Testis (tissue), 3 donors: ENCODE measurements around the gene PAPPA2. TPM values are rescaled to one million over a fixed set of nuclear protein-coding genes. Genes with fewer than 3 reads are reported as not detected.

ENCODE experiments used
- DNase-seq: peaks from one replicate; pipeline ENCODE4 v3.0.0-alpha.2; 2019
- H3K27ac ChIP-seq, 2 donors: fragments of 200-600 bp; sonication (generic); one replicate each; pipeline ENCODE4 v1.5.1; 2019
- H3K27me3 ChIP-seq: fragments of 200-600 bp; sonication (generic); one replicate; pipeline ENCODE4 v1.5.1; 2019
- H3K36me3 ChIP-seq: fragments of 200-600 bp; sonication (generic); one replicate; pipeline ENCODE4 v1.5.1; 2017; ENCODE audit warnings: low read depth; ENCODE audit errors: missing control alignments
- H3K4me1 ChIP-seq: fragments of 200-600 bp; sonication (generic); one replicate; pipeline ENCODE4 v1.5.1; 2019
- H3K4me3 ChIP-seq, 2 donors: fragments of 200-600 bp; sonication (generic); one replicate each; pipeline ENCODE4 v1.5.1; 2017 to 2019
- H3K9me3 ChIP-seq: fragments of 200-600 bp; sonication (generic); one replicate; pipeline ENCODE4 v1.5.1; 2017
- CTCF ChIP-seq, 3 experiments: fragments of 450-650 bp in 2 of 3; fragments of 200-600 bp in 1 of 3; sonication (generic) in 1 of 3; IDR thresholded peaks; one replicate each; pipeline ENCODE4 v1.5.1; 2016 to 2019; ENCODE audit warnings: antibody characterized with exemption in 3 of 3, mild to moderate bottlenecking in 2 of 3, moderate library complexity in 1 of 3
- POLR2A ChIP-seq: fragments of 450-650 bp; IDR thresholded peaks from one replicate; pipeline ENCODE4 v1.6.1; 2017; ENCODE audit warnings: antibody characterized with exemption, mild to moderate bottlenecking, moderate library complexity
- WGBS, 2 donors: methylation state at CpG; one replicate each; pipeline ENCODE4 v1.1.5; 2018; 5-methylcytosine and 5-hydroxymethylcytosine counted together
- intact Hi-C: fragments of 100-400 bp; cut with DNase I; formaldehyde crosslinking; loops from one replicate; pipeline ENCODE4 v1.15.1; 2023; ENCODE audit warnings: low total_unique reads
- polyA plus RNA-seq: library from polyadenylated mRNA; stranded (reverse); fragments of 350-450 nt; fragmentation: Illumina TruSeq; extraction: RNeasy Lipid Tissue Mini Kit (QIAGEN cat#74804); gene quantifications from one replicate; pipeline ENCODE4 v1.2.3, GENCODE V29; 2014; ENCODE audit warnings: low read depth, low replicate concordance; ENCODE audit not compliant: insufficient read depth
- total RNA-seq, 2 donors: library from RNA; depleted of rRNA; stranded (reverse); fragments of >200 nt; gene quantifications; one replicate each; pipeline ENCODE4 v1.2.3, GENCODE V29; 2016

Gene PAPPA2
- total and polyA plus RNA-seq, 3 donors from 2014 or later = 0.80 to 2.2 (median 2.2) TPM

DNA sequence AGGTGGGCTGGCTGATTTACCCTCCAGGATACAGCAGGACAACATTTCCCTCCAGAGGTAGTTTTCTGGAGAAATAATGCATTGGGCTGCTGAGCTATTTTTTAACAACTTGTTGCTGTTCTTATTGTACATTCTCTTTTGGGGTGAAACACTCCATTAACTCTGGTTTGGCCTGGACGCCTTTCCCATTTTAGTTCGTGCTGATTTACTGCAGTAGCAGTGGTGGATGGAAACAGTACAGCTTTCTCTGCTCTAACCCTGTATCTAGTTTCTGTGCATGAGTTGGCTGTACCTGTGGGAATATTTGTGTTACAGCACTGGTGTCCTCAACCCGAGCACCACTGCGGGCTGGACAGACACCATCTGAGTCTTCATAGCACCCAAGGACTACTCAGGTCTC is 376.2 kb downstream of the PAPPA2 start:
- H3K4me1 ChIP-seq = no peaks in the 10 kb centered on the region
- no peaks in the 10 kb centered on the region for H3K9me3 ChIP-seq
- 91 to 94% methylated on average over 4 of the region's 4 CpGs for WGBS, 2 donors
- TF ChIP-seq POLR2A (no peak), CTCF (IDR thresholded peaks at IDR 0.05) (no peak)
- DNase-seq = no peak
- intact Hi-C loops = no loop called here
- H3K4me3 ChIP-seq = no peak overlapping the region
- no peaks in the 10 kb centered on the region for H3K36me3 ChIP-seq
- H3K27me3 ChIP-seq = no peaks in the 10 kb centered on the region
- no peak overlapping the region for H3K27ac ChIP-seq

- no peak for DNase-seq
- Histone ChIP-seq H3K27me3 (no peaks in the 10 kb centered on the region), H3K4me1 (no peaks in the 10 kb centered on the region), H3K36me3 (no peaks in the 10 kb centered on the region), H3K27ac (no peak overlapping the region), H3K4me3 (no peak overlapping the region), H3K9me3 (no peaks in the 10 kb centered on the region)
- WGBS, 2 donors = 39 to 66% methylated on average over 2 of the region's 2 CpGs
- TF ChIP-seq POLR2A (no peak), CTCF (IDR thresholded peaks at IDR 0.05) (no peak)
- intact Hi-C loops = loop anchor here (10.0 kb wide), 1 partner anchor 266 kb away; no protein-coding TSS in a partner anchor
These were observed 378.3 kb downstream of the PAPPA2 start for GRCh38 chr1:176841238-176841637.

- H3K4me1 ChIP-seq = no peaks in the 10 kb centered on the region
- DNase-seq = peak; percentile 28
- H3K36me3 ChIP-seq = no peaks in the 10 kb centered on the region
- H3K27ac ChIP-seq = no peak overlapping the region
- intact Hi-C loops = loop anchor here (10.0 kb wide), 1 partner anchor 269 kb away; no protein-coding TSS in a partner anchor
- no peak overlapping the region for H3K4me3 ChIP-seq
- WGBS, 2 donors = 43 to 50% methylated on average over 4 of the region's 4 CpGs
- TF ChIP-seq POLR2A (no peak), CTCF (IDR thresholded peaks at IDR 0.05) (peak; percentile 46 to 81 (median 58))
- H3K27me3 ChIP-seq = no peaks in the 10 kb centered on the region
- no peaks in the 10 kb centered on the region for H3K9me3 ChIP-seq
These were observed 380.6 kb downstream of the PAPPA2 start for GRCh38 chr1:176843352-176844297.

GRCh38 chr1:176847052-176847451 is 384.1 kb downstream of the PAPPA2 start:
- no peaks in the 10 kb centered on the region for H3K36me3 ChIP-seq
- H3K4me1 ChIP-seq = no peaks in the 10 kb centered on the region
- H3K9me3 ChIP-seq = no peaks in the 10 kb centered on the region
- H3K27ac ChIP-seq = no peak overlapping the region
- no peak for TF ChIP-seq POLR2A
- H3K4me3 ChIP-seq = no peak overlapping the region
- WGBS, 2 donors = 80 to 88% methylated on average over 1 of the region's 1 CpG
- DNase-seq = no peak
- intact Hi-C loops = loop anchor here (10.0 kb wide), 1 partner anchor 272 kb away; no protein-coding TSS in a partner anchor
- no peaks in the 10 kb centered on the region for H3K27me3 ChIP-seq

DNA sequence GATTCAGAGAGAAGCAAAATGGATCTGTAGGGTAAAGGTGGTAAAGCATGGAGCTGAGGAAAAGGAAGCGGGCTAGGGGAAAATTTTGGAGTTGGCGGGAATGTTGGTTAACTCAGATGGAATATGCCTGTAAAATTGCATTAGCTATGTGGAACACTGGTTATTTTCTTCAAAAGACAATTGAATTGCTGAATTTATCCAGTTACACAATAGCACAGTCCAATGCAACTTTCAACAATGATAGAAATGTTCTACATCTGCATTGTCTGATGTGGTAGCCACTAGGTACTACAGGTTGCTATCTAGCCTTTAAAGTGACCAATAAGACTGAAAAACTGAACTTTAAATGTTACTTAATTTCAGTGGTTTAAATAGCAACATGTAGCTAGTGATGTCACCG is 386.3 kb downstream of the PAPPA2 start:
- TF ChIP-seq CTCF (IDR thresholded peaks at IDR 0.05) (no peak), POLR2A (no peak)
- Histone ChIP-seq H3K27ac (no peak overlapping the region), H3K4me3 (no peak overlapping the region), H3K9me3 (no peaks in the 10 kb centered on the region), H3K4me1 (no peaks in the 10 kb centered on the region), H3K27me3 (no peaks in the 10 kb centered on the region), H3K36me3 (no peaks in the 10 kb centered on the region)
- 77 to 91% methylated on average over 3 of the region's 3 CpGs for WGBS, 2 donors
- no peak for DNase-seq
- intact Hi-C loops = loop anchor here (10.0 kb wide), 1 partner anchor 274 kb away; no protein-coding TSS in a partner anchor
